Measurements from ENCODE around the gene SLF1. TPM values are rescaled to one million over a fixed set of nuclear protein-coding genes. Genes with fewer than 3 reads are reported as not detected.

The SLF1 gene
- total and polyA plus RNA-seq, 2 donors (not counting 1 experiment from before 2014, with no cell fraction given) = 3.5 to 15.2 TPM

GRCh38 chr5:94707359-94707758 lies 88.9 kb downstream of the SLF1 start:
- POLR2A ChIA-PET = no interaction called here
- Histone ChIP-seq H3K27me3 (replicated peaks in 1 of 4; ENCODE audit: control extremely low read depth in 1 of 4, control insufficient read depth in 3 of 4, insufficient read depth in 4 of 4, low read length in 3 of 4) (no peaks in the 10 kb centered on the region), H3K4me1 (ENCODE audit: control insufficient read depth in 2 of 2, insufficient read depth in 2 of 2, low read length in 2 of 2) (peaks cover 5 to 7% of the 10 kb centered on the region in 2 donors), H3K9me3 (ENCODE audit: control extremely low read depth in 1 of 3, control insufficient read depth in 2 of 3, insufficient read depth in 1 of 3, low read length in 2 of 3) (no peaks in the 10 kb centered on the region), H3K4me3 (ENCODE audit: control extremely low read depth in 1 of 5, extremely low read depth in 1 of 5, insufficient read depth in 1 of 5, low read depth in 2 of 5, low read length in 4 of 5) (no peak overlapping the region), H3K36me3 (replicated peaks in 1 of 2; ENCODE audit: control extremely low read depth in 1 of 2, control insufficient read depth in 1 of 2, extremely low read depth in 1 of 2, insufficient read depth in 2 of 2, low read length in 1 of 2) (peaks cover 1 to 23% of the 10 kb centered on the region in 2 experiments), H3K4me2 (replicated peaks; ENCODE audit: low read depth, low read length, poor library complexity, severe bottlenecking) (no peak overlapping the region), H4K20me1 (ENCODE audit: control insufficient read depth, insufficient read depth, low read length, poor library complexity, severe bottlenecking) (no peaks in the 10 kb centered on the region), H2AFZ (ENCODE audit: insufficient read depth, low read depth, low read length, poor library complexity, severe bottlenecking) (no peak overlapping the region), H3K9ac (ENCODE audit: low read length) (no peak overlapping the region), H3K27ac (ENCODE audit: low read length in 2 of 2) (no peak overlapping the region), H3K79me2 (ENCODE audit: control insufficient read depth, insufficient read depth, low read length) (no peaks in the 10 kb centered on the region)
- Mint-ChIP-seq H3K4me3 (no peak overlapping the region), H3K4me1 (peaks cover 8% of the 10 kb centered on the region), H3K9me3 (ENCODE audit: insufficient read depth) (no peaks in the 10 kb centered on the region), H3K27ac (no peak overlapping the region), H3K27me3 (no peaks in the 10 kb centered on the region)
- intact Hi-C loops (cut with micrococcal nuclease) = no loop called here
- no peak for ATAC-seq (ENCODE audit: low read depth)
- 0% methylated on average over 1 of the region's 2 CpGs for WGBS (ENCODE audit: insufficient coverage)
- no peak for DNase-seq
- TF ChIP-seq CTCF (IDR thresholded peaks at IDR 0.05) = no peak
- no peak for TF ChIP-seq EZH2 (IDR thresholded peaks at IDR 0.05; ENCODE audit: borderline replicate concordance, insufficient read depth, low read depth, low read length, poor library complexity, severe bottlenecking)
- CTCF ChIA-PET = interaction anchor here (1.6 kb wide), 1 partner anchor 30 kb away, joined by 3 read pairs; no protein-coding TSS in a partner anchor

GRCh38 chr5:94709277-94709676 lies 90.8 kb downstream of the SLF1 start:
- H3K79me2 ChIP-seq (ENCODE audit: control insufficient read depth, insufficient read depth, low read length) = no peaks in the 10 kb centered on the region
- H3K4me1 ChIP-seq (ENCODE audit: control insufficient read depth in 2 of 2, insufficient read depth in 2 of 2, low read length in 2 of 2) = no peaks in the 10 kb centered on the region
- H3K9ac ChIP-seq (ENCODE audit: low read length) = no peak overlapping the region
- ATAC-seq (ENCODE audit: low read depth) (no peak), DNase-seq (no peak)
- no peak overlapping the region for H3K4me3 ChIP-seq (ENCODE audit: control extremely low read depth in 1 of 5, extremely low read depth in 1 of 5, insufficient read depth in 1 of 5, low read depth in 2 of 5, low read length in 4 of 5)
- Mint-ChIP-seq H3K4me1 (no peaks in the 10 kb centered on the region), H3K9me3 (ENCODE audit: insufficient read depth) (no peaks in the 10 kb centered on the region), H3K27ac (no peak overlapping the region), H3K27me3 (no peaks in the 10 kb centered on the region), H3K4me3 (no peak overlapping the region)
- POLR2A ChIA-PET = no interaction called here
- TF ChIP-seq EZH2 (IDR thresholded peaks at IDR 0.05; ENCODE audit: borderline replicate concordance, insufficient read depth, low read depth, low read length, poor library complexity, severe bottlenecking) (no peak), CTCF (IDR thresholded peaks at IDR 0.05) (no peak)
- intact Hi-C loops (cut with micrococcal nuclease) = no loop called here
- peaks cover 1 to 23% of the 10 kb centered on the region in 2 experiments for H3K36me3 ChIP-seq (replicated peaks in 1 of 2; ENCODE audit: control extremely low read depth in 1 of 2, control insufficient read depth in 1 of 2, extremely low read depth in 1 of 2, insufficient read depth in 2 of 2, low read length in 1 of 2)
- H4K20me1 ChIP-seq (ENCODE audit: control insufficient read depth, insufficient read depth, low read length, poor library complexity, severe bottlenecking) = no peaks in the 10 kb centered on the region
- no peak overlapping the region for H2AFZ ChIP-seq (ENCODE audit: insufficient read depth, low read depth, low read length, poor library complexity, severe bottlenecking)
- H3K27ac ChIP-seq (ENCODE audit: low read length in 2 of 2) = no peak overlapping the region
- no peak overlapping the region for H3K4me2 ChIP-seq (replicated peaks; ENCODE audit: low read depth, low read length, poor library complexity, severe bottlenecking)
- no peaks in the 10 kb centered on the region for H3K9me3 ChIP-seq (ENCODE audit: control extremely low read depth in 1 of 3, control insufficient read depth in 2 of 3, insufficient read depth in 1 of 3, low read length in 2 of 3)
- no peaks in the 10 kb centered on the region for H3K27me3 ChIP-seq (replicated peaks in 1 of 4; ENCODE audit: control extremely low read depth in 1 of 4, control insufficient read depth in 3 of 4, insufficient read depth in 4 of 4, low read length in 3 of 4)
- CTCF ChIA-PET = no interaction called here
- no CpG with 5 or more reads among the region's 1 CpG for WGBS (ENCODE audit: insufficient coverage)

Data from B cell (primary cell).